NCI-H446 treated with DMSO at 0.1 percent for 48 hours (cell line): ENCODE measurements around the gene NPVF.

Experiments
- DNase-seq: peaks from one replicate; lab custom pipeline; 2025; lab: John Stamatoyannopoulos, UW

NPVF gene

GRCh38 chr7:25234336-25234735 is 6.0 kb upstream of the NPVF start:
- DNase-seq: no peak

- DNase-seq: no peak
These were observed 5.1 kb downstream of the NPVF start for GRCh38 chr7:25223206-25223605.

GRCh38 chr7:25222666-25223065 is 5.6 kb downstream of the NPVF start:
- no peak for DNase-seq

- no peak for DNase-seq
These were observed 7.3 kb downstream of the NPVF start for GRCh38 chr7:25221009-25221408.

- DNase-seq: no peak
These were observed 10.1 kb downstream of the NPVF start for GRCh38 chr7:25218191-25218590.

GRCh38 chr7:25216837-25217236 is 11.4 kb downstream of the NPVF start:
- DNase-seq: peak; percentile 33

GRCh38 chr7:25215694-25216335 is 12.5 kb downstream of the NPVF start:
- DNase-seq: no peak

- DNase-seq: no peak
These were observed 19.6 kb downstream of the NPVF start for GRCh38 chr7:25208525-25209221.

GRCh38 chr7:25207887-25208286 is 20.4 kb downstream of the NPVF start:
- no peak for DNase-seq

GRCh38 chr7:25206765-25207164 is 21.5 kb downstream of the NPVF start:
- DNase-seq: no peak

- no peak for DNase-seq
These were observed 32.0 kb downstream of the NPVF start for GRCh38 chr7:25196132-25196896.

GRCh38 chr7:25194036-25194435 is 34.2 kb downstream of the NPVF start:
- no peak for DNase-seq

- DNase-seq: no peak
These were observed 36.2 kb downstream of the NPVF start for GRCh38 chr7:25192043-25192442.

- DNase-seq: no peak
These were observed 39.1 kb downstream of the NPVF start for GRCh38 chr7:25189197-25189596.

GRCh38 chr7:25187932-25188331 is 40.4 kb downstream of the NPVF start:
- DNase-seq: no peak

GRCh38 chr7:25186436-25186835 is 41.9 kb downstream of the NPVF start:
- no peak for DNase-seq

GRCh38 chr7:25181532-25181931 is 46.8 kb downstream of the NPVF start:
- no peak for DNase-seq

GRCh38 chr7:25180946-25181345 is 47.3 kb downstream of the NPVF start:
- no peak for DNase-seq

GRCh38 chr7:25180592-25180923 is 47.7 kb downstream of the NPVF start:
- no peak for DNase-seq

- DNase-seq: peak; percentile 72
These were observed 48.3 kb downstream of the NPVF start for GRCh38 chr7:25179771-25180591.

GRCh38 chr7:25179325-25179724 is 49.0 kb downstream of the NPVF start:
- DNase-seq: no peak
